Fibroblast of upper back skin (primary cell): ENCODE measurements around the gene RAP1GAP2.
"Not testable (repeated sequence)": the region's sequence is repeated elsewhere in the genome, so short reads cannot be mapped to it uniquely, and the experiment has no call there.

ENCODE experiments used
- DNase-seq: peaks from one replicate; pipeline ENCODE4 v3.0.0-alpha.2; 2013

RAP1GAP2 gene

GRCh38 chr17:2889256-2889655 lies 93.0 kb downstream of the RAP1GAP2 start:
- DNase-seq = no peak

GRCh38 chr17:2890778-2891177 lies 94.5 kb downstream of the RAP1GAP2 start:
- not testable (repeated sequence) for DNase-seq

- peak; percentile 67 for DNase-seq
Observed at GRCh38 chr17:2892305-2892971, 96.2 kb downstream of the RAP1GAP2 start.

DNA sequence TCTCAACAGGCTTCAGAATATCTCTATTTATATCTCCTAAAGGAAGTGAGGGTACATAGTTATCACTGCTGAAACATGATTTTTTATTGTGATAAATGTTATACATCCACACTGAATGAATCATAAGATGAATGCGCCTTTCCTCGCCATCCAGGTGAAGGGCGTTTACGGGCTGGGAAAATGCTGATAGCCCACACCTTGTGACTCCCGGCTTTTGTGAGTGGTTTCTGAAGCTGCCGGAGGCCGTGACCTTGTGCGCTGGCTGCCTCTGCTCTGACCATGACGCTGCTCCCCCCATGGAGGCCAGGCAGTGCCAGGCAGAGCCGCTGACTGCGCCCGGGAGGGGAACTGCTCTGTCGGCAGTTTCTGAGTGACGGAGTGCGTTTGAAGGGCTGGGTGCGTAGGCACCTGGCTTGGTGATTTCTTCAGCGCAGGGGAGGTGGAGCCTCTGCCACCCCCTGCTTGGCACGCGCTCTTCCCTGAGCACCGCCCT lies 97.2 kb downstream of the RAP1GAP2 start:
- DNase-seq = no peak

DNA sequence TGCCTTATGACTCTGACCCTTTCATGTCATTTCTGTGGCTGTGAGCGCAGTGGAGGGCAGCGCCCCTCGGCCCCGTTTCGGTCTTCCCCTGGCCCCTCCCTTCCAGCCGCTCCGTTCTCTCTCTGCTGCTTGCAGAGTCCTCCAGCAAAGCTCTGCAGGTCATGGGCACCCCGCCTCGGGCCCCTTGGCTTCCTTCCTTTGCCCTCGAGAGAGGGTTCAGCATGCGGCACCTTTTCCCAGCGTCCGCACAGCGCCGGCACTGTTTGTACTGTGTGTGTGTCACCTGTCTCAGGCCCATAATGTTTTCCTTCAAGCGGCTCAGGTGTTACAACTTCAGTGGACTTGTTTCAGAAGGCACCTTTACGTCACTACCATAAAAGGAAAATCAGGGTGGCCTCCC lies 98.5 kb downstream of the RAP1GAP2 start:
- no peak for DNase-seq

- no peak for DNase-seq
Observed at GRCh38 chr17:2897605-2898004, 101.4 kb downstream of the RAP1GAP2 start.

DNA sequence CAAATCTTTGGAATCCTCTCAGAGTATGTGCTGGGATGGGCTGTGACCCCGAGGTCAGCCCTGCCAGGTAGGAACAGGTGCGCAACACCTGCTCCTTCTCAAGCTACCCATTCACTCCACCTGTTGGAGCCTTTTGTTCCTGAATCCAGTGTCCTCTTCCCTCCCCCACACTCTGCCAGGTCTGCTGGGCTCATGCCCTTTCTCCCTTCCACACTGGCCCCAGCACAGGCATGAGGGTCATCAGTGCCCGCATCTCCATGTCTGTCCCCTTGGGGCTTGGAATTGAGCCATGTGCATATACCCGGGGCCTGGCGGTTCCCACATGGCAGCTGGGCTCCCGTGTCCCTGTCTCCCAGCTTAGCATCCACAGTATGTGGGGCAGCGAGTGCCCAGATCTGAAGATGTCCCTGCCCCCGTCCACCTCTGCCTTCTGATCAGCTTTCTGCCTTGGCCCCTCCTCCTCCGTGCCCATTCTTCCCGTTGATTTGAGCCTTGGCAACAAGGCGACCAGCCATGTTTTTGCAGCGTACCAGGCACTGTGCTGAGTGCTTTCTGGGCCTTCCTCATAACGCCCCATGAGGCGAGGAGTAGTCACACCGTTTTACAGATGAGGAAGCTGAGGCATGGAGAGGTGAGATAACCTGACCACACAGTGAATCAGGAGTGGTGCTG lies 102.2 kb downstream of the RAP1GAP2 start:
- no peak for DNase-seq

GRCh38 chr17:2899906-2900305 lies 103.7 kb downstream of the RAP1GAP2 start:
- DNase-seq = no peak

GRCh38 chr17:2900842-2901241 lies 104.6 kb downstream of the RAP1GAP2 start:
- no peak for DNase-seq

GRCh38 chr17:2901582-2901981 lies 105.3 kb downstream of the RAP1GAP2 start:
- DNase-seq = no peak

DNA sequence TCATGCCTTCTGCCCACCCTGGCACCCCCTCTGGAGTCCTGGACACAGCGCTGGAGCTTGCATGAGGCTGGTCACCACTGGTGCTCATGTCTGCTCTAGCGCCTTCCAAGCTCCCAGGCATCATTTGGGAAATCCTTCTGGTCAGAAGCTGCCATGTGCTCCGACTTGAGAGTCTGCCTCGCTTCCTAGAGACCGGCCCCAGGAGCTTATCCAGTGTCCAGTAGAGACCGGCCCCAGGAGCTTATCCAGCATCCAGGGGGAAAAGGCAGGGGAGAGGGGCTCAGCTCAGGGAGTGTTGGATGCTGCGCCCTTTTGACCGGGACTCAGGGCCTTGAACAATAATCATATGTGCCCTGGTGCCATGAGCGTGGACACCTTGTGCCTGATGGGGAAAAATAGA lies 106.3 kb downstream of the RAP1GAP2 start:
- no peak for DNase-seq

DNA sequence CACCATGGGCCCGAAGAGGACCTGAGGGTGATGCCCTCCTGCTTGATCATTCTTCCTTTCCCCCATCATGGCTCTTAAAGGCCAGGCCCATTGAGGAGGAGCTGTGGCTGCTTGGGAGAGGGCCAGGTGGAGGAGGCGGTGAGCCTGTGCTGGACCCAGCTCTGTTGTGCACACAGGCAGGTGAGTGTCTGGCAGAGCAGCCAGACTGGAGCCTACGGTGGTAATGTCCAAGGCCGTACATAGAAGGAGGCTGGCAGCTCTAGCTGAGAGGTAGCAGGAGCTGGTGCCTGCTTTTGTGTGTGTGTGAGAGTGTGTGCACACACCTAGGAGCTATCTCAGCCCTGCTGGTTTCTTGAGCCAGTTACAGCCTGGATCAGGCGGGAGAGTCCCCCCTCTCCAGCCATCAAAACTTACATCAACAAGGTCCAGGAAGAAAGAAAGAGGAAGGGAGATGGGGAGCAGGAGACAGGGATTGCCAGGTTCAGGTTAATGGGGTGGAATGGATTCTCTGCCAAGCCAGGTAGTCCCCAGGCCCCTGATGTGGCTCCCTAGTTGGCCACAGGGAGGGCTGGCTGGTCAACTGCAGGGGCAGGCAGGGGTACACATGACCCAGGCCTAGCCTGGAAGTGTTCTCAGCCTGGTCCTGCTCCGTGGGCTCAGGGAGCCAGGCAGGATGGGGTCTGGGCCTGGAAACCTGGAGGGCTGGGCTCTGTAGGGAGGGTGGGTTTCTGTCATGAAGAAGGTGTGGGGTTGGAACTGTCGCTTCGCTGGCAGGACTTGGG lies 107.1 kb downstream of the RAP1GAP2 start:
- DNase-seq = no peak

DNA sequence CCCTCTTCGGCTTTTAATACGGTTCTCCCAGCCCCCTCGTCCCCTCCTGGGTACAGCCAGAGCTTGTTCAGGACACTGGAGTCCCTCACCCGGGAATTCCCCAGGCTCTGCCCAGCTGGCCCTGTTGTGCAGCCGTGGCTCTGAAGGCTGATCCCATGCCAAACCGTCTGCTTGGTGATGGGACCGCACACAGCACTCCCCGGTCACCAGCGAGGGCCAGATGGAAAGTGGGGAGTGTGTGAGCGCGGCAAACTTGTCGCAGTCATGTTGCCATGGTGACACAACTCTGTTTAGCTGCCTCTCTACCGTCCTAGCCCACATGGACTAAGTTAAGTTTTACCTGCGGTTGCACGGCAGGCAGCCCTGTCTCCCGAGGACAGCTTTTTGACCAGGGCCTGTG lies 107.9 kb downstream of the RAP1GAP2 start:
- DNase-seq = no peak

- no peak for DNase-seq
Observed at GRCh38 chr17:2905269-2905668, 109.0 kb downstream of the RAP1GAP2 start.

DNA sequence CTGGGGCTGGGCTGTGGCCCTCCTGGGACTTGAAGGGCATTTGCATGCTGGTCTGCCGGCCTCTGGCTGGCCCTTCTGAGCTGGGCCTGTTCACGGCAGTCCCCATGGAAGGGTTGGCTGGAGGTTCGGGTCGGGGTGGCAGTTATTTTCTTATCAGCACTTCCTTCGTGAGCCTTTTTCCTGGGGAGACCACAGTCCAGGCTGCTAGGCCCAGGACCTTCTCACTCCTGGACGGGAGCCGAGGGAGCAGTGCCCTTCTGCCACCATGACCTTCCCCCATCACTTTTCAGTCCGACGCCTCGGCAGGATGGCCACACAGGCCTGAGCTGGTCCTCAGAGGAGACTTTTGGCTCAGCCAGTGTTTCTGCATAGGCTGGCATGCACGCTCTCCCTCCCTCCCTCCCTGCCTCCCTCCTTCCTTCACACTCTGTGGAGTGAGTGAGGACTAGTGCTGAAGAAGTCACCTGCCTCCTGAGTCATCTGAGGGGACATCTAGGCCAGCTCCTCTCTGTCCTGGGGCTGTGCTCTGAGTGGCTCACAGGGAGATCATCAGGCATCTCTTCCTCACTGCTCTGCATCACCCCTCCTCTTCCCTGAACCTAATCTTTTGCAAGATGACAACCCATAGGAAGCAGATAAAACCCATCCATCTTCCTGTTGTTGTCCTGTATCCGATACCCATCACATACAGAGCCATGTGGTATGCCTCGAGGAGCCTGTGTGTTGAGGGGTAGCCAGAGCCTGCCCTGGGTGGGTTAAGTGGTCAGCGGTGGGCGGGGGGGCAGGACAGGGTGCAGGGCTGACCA lies 109.7 kb downstream of the RAP1GAP2 start:
- DNase-seq = no peak

DNA sequence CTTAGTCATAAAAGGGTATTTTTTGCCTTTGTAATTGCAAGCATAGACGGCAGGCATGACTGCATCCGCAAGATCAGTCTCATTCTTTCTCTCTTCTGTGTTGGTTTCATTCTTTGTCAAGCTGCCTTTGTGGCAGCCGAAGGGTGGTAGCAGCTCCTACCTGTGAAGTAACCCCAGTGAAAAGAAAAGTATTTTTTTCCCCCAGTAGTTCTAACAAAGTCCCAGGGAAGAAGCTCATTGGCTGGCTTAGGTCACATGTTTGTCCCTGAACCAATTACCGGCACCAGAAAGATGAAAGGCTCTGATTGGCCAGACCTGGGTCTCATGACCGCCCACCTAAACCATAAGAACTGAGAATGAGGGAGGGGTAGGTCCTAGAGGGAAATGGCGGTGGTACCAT lies 110.7 kb downstream of the RAP1GAP2 start:
- DNase-seq = no peak

DNA sequence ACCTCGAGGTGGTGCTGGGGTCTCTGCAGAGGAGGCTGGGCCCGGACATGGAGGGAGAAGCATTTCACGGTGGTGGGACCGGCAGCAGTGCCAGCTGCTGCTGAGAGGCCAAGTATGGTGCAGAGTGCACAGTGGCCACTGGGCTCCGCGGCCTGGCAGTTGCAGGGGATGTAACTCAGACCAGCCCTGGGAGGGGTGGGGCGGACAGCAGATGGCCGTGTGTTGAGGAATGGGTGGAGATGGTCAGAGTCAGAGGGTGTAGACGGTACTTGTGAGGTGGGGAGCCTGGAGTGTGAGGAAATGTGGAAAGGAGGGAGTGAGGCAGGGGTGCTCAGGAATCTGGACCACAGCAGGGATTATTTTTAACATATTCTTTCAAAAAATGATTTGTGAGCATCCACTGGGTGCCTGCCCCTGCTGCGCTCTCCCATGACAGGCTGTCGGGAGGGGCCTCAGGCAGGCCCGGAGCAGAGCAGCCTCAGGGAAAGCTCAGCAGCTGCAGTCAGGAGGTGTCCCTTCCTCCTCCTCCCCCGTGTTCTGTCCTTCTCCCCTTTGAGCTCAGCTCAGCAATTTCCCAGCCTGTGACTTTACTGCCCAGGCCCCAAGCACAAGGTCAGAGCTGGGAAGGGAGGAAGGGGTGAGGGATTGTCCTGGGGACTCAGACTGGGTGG lies 113.1 kb downstream of the RAP1GAP2 start:
- DNase-seq = no peak

GRCh38 chr17:2909846-2910234 lies 113.6 kb downstream of the RAP1GAP2 start:
- DNase-seq = no peak

DNA sequence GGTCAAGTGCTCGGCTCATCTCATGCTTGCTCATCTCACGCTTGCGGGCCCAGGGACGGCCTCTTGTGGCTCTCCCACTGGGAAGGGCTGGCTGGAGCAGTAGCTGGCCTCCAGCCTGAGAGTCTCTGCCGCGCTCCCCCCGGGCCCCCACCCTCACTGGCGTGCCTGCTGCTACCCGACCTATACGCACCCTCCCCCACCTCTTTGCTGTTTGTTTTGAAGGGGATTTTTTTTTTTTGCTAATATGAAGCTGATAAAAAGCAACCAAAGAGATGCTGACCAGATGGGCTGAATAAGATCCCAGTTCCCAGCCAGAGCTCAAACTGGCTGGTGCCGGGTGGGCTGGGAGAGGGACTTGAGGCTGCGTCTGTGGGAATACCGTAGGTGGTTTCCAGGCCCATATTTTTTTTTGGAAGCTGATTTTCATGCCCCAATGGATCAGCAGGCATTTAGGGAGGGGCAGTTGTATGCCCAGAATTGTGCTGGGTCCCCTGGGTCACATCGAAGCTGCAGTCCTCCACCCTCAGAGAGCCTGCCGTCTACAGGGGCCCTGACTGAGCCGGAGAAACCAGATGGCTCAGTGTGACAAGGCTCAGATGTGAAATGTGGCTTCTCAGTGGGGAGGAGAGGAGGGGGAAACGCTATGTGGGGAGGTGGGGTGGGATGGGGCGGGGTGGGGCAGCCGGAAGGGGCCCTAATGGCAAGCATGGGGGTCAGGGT lies 115.0 kb downstream of the RAP1GAP2 start:
- no peak for DNase-seq

GRCh38 chr17:2911755-2912111 lies 115.5 kb downstream of the RAP1GAP2 start:
- no peak for DNase-seq

- DNase-seq = no peak
Observed at GRCh38 chr17:2912754-2913153, 116.5 kb downstream of the RAP1GAP2 start.

DNA sequence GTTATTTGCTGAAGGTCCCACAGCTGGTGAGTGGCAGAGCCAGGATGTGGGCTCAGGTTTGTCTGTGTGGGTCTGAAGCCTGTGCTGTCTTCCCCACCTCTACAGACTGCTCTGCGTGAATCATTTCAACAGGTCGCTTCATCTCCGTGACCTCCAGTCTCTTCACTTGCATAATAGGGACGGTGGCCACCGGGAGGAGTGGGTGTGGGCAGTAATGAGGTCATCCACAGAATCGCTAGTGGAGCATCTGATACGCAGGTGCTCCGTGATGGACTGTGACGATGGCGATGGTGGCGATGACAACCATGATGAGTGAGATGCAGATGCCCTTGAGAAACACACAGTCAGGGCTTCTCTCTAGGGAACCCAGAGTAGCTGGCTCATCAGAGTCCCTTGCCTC lies 120.2 kb downstream of the RAP1GAP2 start:
- DNase-seq = no peak
